Measurements from ENCODE around the gene TANC1.

DNA sequence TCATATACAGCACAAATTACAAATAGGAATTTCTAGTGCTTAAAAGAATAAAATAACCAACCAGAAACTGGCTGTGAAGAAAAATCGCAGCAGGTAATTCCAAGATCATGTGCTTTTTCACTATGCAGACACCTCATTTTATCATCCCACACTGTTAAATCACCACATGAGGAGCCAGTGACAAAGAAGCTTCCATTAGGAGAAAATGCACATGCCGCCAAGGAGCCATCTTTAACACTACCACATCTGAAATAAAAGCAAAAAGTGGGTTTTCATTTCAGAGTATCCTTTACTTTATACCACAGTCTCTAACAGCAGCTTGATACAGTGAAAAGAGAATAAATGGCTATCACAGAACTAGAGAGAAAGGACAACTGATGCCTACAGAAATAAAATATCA is 311.3 kb downstream of the TANC1 start:
- TF ChIP-seq EZH2 (IDR thresholded peaks at IDR 0.05; ENCODE audit: borderline replicate concordance, low read length) (no peak), CTCF (conservative IDR thresholded peaks at IDR 0.05 in 1 of 2, IDR thresholded peaks at IDR 0.05 in 1 of 2; ENCODE audit: extremely low read depth in 1 of 2, insufficient read depth in 1 of 2, low read depth in 1 of 2, low read length in 2 of 2) (no peak)
